HG02870 (cell line): ENCODE results near the gene TUBB4B.
A peak's percentile ranks its signal among the peaks of the same experiment; 100 is the strongest.
"Not testable (repeated sequence)": the region's sequence is repeated elsewhere in the genome, so short reads cannot be mapped to it uniquely, and the experiment has no call there.

Source experiments
- ATAC-seq: cut with Tn5 transposase; IDR thresholded peaks from one replicate; pipeline ENCODE4 v1.9.1; 2021; ENCODE audit warnings: mild to moderate bottlenecking, moderate library complexity; ENCODE audit not compliant: unreplicated experiment

Gene TUBB4B

DNA sequence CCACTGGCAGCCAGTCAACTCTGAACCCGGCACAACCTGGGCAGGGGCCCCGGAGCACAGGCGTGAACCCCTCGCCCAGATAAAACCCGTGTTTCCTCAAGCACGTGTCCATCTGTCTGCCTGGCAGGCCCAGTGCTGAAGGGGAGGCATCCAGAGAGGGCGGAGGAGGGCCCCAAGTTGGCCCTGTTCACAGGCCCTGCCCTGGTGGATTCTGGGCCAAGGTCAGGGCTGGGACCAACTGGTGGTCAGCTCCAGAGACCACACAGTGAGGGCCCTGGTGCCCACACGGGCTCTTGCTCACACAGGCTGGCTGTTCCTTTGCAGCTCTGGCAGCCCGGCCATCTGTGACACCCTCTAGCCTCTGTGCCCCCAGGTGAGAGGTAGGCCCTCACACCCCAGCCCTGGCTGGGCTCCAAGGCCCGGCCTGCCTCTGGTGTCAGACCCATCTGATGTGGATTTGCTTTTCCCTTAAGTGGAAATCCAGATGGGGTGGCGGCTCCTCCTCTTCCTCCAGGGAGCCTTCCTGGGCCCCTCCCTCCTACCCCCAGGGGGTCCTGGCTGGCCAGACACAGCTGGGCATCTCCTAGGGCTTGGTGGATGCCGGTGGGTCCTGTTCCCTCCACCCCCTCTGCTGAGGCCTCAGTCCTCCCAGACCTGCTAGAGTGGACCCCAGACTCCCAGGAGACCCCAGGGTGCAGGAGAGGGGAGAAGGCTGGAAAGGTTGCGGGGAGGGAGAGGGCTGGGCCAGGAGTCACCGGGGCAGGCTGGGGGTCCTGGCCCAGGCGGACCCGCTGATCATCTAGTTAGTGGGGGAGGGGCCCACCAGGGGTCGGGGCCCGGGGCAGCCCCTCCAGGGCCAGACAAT, 9.5 kb downstream of the TUBB4B start:
- ATAC-seq = no peak

DNA sequence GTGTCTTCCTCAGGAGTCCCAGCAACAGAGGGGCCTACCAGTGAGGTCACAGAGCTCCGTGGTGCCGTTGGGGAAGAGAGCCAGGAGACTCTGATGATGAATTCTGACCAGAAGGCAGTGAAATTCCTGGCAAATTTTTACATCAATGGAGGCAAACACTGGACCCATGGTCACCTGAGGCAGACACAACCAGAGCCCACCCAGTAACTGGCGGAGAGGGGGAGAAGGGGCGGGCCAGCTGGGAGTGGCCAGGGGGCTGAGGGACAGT, 10.0 kb downstream of the TUBB4B start, which contains the start of gene STPG3:
Gene STPG3, plus strand, starts transcription at position 93 of the 268 bp plus-strand sequence. Its CDS starts 1 bp downstream, at position 94.
- no peak for ATAC-seq

DNA sequence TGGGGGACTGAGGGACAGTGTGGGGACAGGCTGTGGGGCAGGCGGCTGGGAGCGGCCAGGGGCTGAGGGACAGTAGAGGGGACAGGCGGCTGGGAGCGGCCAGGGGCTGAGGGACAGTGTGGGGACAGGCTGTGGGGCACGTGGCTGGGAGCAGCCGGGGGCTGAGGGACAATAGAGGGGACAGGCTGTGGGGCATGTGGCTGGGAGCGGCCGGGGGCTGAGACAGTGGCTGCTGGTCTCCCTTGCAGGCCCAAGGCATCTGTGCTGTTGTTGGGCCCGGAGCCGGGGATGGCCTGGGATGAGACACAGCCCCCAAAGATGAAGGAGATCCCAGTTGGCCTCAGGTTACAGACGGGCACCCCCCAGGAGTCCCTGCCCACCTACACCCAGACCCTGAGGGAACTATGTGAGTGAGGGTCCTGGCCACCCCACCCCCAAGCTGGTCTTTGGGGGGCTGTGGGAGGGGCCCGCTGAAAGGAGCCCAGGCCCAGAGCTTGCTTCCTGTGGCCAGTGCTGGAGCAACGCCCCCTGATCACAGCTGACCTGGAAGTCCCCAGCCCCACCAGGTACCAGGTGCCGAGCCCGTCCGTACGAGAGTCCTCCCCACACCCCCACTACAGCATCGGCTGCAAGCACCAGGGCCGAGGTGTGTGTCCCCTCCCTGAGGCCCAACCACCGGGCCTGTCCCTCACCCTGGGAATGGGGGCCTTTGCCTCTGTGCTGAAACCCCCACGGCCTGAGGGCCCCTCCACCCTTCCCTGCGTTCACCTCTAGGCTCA, 10.6 kb downstream of the TUBB4B start:
- ATAC-seq = no peak

DNA sequence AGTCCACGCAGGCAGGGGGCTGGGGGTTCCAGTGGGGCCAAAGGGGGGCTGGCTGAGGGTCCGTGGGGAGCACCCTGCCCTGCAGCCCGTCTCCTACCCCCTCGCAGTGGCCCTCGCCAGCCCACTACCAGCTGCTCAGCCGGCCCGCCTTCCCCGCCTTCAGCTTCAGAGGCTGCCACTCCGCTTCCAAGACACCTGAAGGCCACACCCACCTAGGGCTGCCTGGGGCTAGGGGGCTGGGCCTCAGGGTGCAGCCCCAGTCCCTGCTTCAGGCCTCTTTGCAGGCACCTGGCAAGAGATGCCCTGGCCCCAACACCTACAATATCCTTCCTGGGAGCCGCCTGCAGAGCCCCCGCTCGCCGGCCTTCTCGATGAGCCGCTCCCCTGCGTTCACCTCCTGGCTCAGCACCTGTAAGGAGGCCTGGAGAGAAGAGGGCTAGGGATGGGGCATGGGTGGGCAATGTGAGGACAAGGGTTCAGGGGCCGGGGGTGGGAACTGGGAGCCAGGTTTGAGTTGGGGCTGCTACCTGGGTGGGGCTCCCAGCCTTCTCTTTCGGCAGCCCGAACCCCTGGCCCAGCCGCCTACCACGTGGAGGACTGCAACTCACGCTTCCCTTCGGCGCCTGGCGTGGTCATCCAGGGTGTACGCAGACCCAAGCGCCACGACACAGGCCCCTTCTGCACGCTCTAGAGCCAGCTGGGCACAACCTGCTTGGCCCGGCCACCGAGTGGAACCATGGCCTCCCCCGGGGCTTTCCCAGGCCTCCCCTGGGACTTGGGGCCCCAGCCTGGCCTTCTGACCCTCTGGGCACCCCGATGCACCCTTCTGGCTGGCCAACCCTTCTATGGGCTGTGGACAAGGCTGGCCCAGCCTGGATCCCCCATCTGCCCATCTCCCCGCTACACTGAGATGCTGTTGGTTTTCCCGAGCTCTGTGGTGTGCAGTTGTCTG, 11.7 kb downstream of the TUBB4B start:
- no peak for ATAC-seq

DNA sequence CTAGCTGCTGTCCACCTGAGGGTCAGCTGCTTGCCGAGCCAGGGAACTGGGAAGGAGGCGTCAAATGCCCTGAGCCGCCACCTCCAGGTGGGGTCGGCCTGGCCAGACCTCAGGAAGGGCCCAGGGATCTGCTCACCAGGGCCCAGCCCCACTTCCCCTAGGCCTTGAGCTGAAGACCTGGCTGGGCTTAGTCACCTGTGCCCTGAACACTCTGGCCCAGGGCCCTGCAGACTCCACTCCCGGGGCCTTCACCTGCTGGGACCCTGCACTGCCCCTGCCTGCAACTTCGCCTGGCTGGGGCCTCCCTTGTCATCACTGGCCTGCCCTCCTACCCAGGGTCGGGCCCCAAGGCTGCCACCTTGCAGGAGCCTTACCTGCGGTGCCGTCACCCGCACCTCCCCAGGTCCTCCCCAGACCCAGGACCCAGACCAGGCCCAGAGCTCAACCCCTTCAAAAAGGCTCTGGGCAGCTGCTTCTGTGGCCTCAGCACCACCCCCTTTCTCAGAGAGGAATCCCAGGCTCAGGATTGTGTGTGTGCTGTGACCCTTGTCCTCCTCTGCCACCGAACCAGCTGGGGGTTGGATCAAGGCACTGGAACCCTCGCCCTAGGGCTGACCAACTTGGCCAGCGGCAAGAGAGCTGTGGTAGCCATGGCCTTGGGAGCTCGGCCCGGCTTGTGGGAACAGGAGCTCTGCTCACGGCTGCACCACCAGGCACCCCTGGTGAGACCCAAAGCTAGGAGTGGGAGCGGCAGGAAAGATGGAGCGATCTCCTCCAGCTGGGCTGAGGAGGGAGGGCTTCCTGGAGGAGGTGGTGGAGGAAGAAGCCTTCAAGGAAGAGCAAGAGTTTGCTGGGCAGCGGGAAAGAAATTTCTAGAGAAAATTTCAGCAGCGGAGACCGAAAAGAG, 12.9 kb downstream of the TUBB4B start:
- ATAC-seq = no peak

DNA sequence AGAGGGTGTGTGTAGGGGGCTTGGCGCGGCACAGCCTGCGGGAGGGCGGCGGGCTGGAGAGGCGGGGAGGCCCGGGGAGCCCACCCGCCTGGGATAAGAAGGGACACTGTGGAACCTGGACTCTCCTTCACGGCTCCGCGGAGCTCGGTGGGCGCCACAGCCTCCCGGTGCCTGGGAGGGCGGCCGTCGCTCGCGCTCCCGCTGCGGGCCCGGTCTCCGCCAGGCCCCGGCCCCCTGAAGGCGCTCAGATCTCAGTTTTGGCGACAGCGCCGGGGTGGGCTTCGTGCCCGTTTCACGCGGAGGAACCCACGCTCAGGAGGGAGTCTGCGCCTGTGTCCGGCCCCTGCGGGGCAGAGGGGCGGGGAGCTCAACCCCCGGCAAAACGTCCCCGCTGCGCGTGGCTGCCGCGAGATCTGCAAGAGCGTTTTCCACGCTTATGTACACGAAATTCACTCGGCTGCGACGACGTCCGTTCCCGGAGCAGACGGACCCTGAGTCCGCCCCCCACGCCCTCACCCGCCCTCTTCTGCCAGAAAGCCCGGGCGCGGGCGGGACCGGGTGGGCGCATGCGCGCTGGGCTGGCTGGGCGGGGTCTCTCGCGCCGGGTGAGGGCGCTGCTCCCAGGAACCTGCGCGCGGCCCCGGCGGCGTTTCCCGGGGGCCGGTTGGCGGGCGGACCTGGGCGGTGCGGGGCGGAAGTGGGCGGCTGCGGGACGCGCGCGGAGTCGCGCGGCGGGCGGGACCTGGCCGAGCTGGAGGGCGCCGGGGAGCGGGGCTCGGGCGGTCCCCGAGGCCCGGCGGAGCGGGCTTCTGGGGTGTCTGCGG, 13.7 kb downstream of the TUBB4B start, which contains the start of gene NELFB:
Gene NELFB, plus strand, starts transcription at position 704 of the 824 bp plus-strand sequence.
- ATAC-seq = peak; percentile 56

DNA sequence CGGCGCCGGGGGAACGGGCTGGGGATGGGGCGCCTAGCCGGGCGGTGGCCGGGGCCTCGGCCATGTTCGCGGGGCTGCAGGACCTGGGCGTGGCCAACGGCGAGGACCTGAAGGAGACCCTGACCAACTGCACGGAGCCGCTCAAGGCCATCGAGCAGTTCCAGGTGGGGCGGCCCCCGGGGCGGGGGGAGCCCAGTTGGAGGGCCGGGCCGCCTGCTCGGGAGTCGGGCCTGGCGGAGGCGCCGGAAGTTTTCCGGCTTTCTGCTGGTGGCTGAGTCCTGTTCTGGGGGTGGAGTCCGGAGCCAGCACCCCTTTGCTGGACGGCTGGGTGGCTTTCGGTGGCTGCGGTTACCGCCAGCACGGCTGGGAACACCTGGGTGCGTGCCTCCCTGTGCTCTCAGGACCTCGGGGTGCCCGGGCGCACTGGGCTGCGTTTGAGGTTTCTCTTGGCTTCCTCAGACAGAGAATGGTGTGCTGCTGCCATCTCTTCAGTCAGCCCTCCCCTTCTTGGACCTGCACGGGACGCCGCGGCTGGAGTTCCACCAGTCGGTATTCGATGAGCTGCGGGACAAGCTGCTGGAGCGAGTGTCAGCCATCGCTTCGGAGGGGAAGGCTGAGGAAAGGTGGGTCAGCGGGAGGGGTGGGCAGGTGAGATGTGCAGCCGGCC, 14.5 kb downstream of the TUBB4B start:
- no peak for ATAC-seq

DNA sequence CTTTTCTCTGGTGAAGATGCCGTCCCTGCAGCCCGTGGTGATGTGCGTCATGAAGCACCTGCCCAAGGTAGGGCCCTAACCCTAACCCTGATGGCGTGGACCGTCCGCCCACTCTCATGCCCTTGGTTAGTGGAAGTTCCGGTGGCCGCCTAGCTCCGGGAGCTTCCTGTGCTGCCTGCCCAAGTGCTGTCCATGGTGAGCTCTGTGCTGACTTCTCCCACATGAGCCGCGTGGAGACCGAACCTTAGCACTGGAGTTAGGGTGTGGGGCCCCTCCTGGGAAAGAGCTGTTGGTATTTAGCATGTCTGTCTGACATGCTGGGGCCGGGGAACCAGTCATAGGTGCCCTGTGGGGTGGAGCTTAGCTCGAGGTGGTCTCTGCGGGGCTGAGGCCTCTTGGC, 15.3 kb downstream of the TUBB4B start:
- no peak for ATAC-seq

DNA sequence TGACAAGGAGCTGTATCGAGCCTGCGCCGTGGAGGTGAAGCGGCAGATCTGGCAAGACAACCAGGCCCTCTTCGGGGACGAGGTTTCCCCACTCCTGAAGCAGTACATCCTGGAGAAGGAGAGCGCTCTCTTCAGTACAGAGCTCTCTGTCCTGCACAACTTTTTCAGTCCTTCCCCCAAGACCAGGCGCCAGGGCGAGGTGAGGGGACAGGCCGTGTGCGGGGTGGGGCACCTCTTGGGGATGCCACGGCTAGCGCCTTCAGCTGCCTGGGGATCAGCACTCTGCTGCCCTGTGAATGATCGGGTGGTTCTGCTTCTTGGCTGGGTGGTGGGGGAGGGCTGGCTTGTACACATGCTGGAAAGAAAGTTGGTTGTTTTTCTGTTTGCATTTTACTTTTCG, 15.8 kb downstream of the TUBB4B start:
- no peak for ATAC-seq

DNA sequence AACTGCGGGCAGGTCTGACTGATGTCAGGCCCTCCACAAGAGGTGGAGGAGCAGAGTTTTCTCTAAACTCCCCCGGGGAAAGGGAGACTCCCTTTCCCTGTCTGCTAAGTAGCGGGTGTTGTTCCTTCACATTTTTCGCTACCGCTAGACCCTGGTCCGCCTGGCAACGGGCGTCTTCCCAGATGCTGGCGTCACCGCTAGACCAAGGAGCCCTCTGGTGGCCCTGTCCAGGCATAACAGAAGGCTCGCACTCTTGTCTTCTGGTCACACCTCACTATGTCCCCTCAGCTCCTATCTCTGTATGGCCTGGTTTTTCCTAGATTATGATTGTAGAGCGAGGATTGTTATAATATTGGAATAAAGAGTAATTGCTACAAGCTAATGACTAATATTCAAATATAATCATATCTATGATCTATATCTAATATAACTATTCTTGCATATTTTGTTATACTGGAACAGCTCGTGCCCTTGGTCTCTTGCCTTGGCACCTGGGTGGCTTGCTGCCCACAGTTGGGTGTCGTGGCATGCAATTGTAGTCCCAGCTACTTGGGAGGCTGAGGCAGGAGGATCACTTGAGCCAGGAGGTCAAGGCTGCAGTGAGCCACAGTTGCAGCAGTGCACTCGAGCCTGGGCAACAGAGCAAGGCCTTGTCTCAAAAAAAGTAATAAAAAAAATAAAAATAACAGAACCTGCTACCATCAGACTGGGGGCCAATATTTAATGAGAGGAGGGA, 21.3 kb downstream of the TUBB4B start:
- ATAC-seq = not testable (repeated sequence)

DNA sequence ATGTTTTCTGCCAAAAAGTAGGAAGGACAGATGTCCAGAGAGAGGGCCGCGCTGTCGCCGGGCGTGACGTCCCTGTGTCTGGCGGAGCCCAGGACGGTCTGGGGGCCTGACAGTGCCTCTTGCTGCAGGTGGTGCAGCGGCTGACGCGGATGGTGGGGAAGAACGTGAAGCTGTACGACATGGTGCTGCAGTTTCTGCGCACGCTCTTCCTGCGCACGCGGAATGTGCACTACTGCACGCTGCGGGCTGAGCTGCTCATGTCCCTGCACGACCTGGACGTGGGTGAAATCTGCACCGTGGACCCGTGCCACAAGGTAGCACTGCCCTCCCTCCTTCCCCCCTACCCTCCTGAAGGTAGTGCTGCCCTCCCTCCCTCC, 21.8 kb downstream of the TUBB4B start:
- no peak for ATAC-seq

DNA sequence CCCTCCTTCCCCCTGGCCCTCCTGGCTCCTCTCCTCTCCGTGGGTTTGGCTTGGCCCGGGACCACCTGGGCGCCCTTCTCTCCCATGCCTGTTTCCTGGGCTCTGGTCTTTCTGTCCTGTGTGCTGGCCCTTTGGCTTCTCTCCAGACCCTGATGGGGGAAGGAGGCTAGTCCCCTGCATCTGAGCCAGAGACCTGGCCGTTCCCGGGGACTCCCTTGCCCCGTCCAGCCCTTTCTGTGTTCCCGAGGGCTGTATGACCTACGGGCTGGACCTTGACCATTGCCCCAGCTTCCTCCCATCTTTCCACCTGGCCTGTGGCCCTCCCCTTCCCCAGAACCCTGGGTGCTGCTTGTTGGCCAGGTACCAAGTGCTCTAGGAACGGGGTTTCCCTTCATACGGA, 22.4 kb downstream of the TUBB4B start:
- no peak for ATAC-seq

DNA sequence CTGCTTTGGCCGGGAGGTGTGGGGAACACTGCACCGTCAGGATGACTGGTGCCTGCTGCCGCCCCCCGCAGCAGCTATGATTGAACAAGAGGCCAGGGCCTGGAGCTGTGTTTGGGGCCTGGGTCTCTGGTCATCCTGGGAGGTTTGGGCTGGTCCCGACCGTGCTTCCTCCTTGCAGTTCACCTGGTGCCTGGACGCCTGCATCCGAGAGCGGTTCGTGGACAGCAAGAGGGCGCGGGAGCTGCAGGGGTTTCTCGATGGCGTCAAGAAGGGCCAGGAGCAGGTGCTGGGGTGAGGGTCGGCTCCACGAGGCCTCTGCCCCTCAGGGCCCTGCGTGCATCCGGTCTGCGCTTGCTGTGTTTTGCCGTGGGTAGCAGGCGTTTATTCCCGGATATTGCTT, 23.0 kb downstream of the TUBB4B start:
- no peak for ATAC-seq

DNA sequence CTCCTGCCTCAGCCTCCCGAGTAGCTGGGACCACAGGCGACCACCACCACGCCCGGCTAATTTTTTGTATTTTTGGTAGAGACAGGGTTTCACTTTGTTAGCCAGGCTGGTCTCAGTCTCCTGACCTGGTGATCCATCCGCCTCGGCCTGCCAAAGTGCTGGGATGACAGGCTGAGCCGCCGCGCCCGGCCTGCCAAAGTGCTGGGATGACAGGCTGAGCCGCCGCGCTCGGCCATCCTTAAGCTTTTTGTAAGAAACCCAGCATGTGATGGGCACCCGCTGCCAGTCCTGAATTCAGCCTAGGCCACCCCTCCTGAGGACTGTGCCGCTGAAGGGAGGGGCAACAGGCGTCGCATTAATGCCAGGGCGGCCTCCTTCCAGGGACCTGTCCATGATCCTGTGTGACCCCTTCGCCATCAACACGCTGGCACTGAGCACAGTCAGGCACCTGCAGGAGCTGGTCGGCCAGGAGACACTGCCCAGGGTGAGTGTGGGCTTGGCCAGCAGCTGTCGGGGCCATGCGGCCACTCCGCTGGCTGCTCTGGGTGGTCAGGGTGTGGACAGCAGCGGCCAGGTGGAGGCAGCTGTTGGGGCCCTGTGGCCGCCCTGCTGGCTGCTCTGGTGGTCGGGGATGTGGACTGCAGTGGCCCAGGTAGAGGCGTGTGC, 24.5 kb downstream of the TUBB4B start:
- ATAC-seq = no peak

DNA sequence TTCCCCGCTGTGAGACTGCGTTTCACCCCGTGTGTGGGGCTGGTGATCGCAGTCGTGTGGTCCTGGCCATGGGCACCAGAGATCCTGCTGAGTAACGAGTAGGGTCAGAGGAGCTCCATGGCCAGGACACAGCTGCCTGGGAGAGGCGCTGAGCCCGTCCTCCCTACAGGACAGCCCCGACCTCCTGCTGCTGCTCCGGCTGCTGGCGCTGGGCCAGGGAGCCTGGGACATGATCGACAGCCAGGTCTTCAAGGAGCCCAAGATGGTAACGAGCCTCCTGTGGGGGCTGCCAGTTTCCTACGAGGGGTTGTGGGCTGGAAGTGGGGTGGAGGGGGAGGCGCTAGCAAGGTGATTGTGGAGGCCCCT, 25.1 kb downstream of the TUBB4B start:
- ATAC-seq = no peak

DNA sequence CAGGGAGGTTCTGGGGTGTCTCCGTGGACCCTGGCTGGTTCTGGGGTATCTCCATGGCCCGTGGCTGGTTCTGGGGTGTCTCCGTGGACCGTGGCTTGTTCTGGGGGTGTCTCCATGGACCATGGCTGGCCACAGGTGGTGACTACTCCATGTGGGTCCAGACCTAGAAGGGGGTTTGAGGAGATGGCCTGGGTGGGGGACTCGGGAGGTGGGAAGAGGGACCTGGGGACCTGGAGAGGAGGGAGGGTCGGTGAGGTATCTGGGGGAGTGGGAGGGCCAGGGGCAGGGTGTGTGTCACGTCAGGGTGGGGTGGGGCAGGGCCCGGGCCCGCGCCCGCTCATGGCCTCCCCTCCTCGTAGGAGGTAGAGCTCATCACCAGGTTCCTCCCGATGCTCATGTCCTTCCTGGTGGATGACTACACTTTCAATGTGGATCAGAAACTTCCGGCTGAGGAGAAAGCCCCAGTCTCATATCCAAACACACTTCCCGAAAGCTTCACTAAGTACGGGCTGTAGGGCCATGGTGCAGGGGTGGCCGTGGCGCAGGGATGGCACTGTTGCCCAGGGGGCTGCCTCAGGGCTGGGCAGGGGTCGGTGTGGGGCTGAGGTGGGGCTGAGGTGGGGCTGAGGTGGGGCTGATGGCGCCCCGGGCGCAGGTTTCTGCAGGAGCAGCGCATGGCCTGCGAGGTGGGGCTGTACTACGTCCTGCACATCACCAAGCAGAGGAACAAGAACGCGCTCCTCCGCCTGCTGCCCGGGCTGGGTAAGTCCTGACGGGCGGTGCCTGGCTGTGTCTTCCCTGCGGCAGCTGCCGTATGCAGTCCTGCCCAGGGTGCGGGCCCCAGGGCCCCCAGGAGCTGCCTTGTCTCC, 25.7 kb downstream of the TUBB4B start:
- no peak for ATAC-seq

DNA sequence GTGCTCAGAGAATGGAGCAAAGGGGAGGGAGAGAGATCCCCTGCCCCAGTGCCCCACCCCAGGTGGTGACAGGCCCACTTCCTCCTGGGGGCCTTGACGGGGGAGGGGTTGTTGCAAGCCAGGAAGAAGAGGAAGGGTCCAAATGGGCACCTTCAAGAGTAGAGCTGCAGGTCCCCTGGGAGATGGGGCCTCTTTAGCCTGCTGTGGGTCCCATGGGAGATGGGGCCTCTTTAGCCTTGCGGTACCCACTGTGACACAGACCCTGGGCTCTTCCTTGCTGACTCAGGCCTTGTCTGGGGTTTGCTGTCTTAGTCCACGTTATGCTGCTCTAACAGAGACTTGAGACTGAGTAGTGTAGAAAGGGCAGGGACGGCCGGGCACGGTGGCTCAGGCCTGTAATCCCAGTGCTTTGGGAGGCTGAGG, 26.9 kb downstream of the TUBB4B start:
- no peak for ATAC-seq
